GM23338 (cell line): ENCODE data around the gene ELFN1.
A peak's percentile ranks its signal among the peaks of the same experiment; 100 is the strongest.
"Not testable (repeated sequence)": the region's sequence is repeated elsewhere in the genome, so short reads cannot be mapped to it uniquely, and the experiment has no call there.

Experiments used
- EZH2 ChIP-seq: fragments of 200-600 bp; sonication (generic); IDR thresholded peaks from one replicate; pipeline ENCODE4 v1.8.0; 2017; ENCODE audit warnings: antibody characterized with exemption, mild to moderate bottlenecking, low read depth; ENCODE audit not compliant: unreplicated experiment
- EZH2phosphoT487 ChIP-seq: fragments of 200-600 bp; sonication (generic); IDR thresholded peaks from one replicate; pipeline ENCODE4 v1.8.1; 2018; ENCODE audit warnings: antibody characterized with exemption; ENCODE audit not compliant: unreplicated experiment
- POLR2AphosphoS5 ChIP-seq: IDR thresholded peaks from 2 replicates; pipeline ENCODE4 v1.6.1; 2016; ENCODE audit warnings: antibody characterized with exemption, low read depth
- STAT1 ChIP-seq: IDR thresholded peaks from one replicate; pipeline ENCODE4 v1.6.1; 2016; ENCODE audit warnings: antibody characterized with exemption; ENCODE audit not compliant: unreplicated experiment
- ZNF114 ChIP-seq: fragments of 250-450 bp; sonication (Bioruptor Pico); IDR thresholded peaks from 2 replicates; pipeline ENCODE4 v1.5.0; 2020; ENCODE audit warnings: mild to moderate bottlenecking, moderate library complexity
- TF ChIP-seq, protein P1 (sequence below), 2 experiments: fragments of 200-600 bp in 1 of 2; sonication (generic) in 1 of 2; conservative IDR thresholded peaks; 2 replicates each; pipeline versions ENCODE4 v1.5.1 to v1.6.1; 2016 to 2017; ENCODE audit warnings: antibody characterized with exemption in 2 of 2, low read depth in 2 of 2, mild to moderate bottlenecking in 2 of 2, moderate library complexity in 1 of 2
- TF ChIP-seq, protein P2 (sequence below): IDR thresholded peaks from one replicate; pipeline ENCODE4 v1.6.1; 2018; ENCODE audit warnings: antibody characterized with exemption; ENCODE audit not compliant: unreplicated experiment
- TF ChIP-seq, protein P3 (sequence below): fragments of 250-450 bp; sonication (Bioruptor Pico); IDR thresholded peaks from 2 replicates; pipeline ENCODE4 v1.5.0; 2020; ENCODE audit warnings: mild to moderate bottlenecking, moderate library complexity
- TF ChIP-seq, protein P4 (sequence below): IDR thresholded peaks from 2 replicates; pipeline ENCODE4 v1.6.1; 2016; ENCODE audit warnings: antibody characterized with exemption

DNA sequence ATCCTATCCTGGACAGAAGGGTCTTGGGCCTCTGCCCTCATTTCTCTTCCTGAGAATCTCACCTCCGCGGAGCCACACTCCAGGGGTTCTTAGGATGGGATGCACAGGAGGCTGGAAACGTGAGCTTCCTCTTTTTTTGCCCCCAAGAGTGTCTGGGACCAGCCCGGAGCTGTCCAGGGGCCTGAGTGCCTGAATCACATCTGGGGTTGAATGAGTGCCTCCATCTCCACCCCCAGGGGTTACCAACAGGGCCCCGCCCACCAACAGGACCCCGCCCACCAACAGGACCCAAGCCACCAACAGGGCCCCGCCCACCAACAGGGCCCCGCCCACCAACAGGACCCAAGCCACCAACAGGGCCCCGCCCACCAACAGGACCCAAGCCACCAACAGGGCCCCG is 48.8 kb downstream of the ELFN1 start:
- not testable (repeated sequence) for TF ChIP-seq POLR2AphosphoS5, EZH2phosphoT487, EZH2, ZNF114, STAT1
- TF ChIP-seq, protein P1, sequence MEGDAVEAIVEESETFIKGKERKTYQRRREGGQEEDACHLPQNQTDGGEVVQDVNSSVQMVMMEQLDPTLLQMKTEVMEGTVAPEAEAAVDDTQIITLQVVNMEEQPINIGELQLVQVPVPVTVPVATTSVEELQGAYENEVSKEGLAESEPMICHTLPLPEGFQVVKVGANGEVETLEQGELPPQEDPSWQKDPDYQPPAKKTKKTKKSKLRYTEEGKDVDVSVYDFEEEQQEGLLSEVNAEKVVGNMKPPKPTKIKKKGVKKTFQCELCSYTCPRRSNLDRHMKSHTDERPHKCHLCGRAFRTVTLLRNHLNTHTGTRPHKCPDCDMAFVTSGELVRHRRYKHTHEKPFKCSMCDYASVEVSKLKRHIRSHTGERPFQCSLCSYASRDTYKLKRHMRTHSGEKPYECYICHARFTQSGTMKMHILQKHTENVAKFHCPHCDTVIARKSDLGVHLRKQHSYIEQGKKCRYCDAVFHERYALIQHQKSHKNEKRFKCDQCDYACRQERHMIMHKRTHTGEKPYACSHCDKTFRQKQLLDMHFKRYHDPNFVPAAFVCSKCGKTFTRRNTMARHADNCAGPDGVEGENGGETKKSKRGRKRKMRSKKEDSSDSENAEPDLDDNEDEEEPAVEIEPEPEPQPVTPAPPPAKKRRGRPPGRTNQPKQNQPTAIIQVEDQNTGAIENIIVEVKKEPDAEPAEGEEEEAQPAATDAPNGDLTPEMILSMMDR (conservative IDR thresholded peaks at IDR 0.05; ENCODE audit: low read depth in 2 of 2), result not testable (repeated sequence)
- TF ChIP-seq, protein P2, sequence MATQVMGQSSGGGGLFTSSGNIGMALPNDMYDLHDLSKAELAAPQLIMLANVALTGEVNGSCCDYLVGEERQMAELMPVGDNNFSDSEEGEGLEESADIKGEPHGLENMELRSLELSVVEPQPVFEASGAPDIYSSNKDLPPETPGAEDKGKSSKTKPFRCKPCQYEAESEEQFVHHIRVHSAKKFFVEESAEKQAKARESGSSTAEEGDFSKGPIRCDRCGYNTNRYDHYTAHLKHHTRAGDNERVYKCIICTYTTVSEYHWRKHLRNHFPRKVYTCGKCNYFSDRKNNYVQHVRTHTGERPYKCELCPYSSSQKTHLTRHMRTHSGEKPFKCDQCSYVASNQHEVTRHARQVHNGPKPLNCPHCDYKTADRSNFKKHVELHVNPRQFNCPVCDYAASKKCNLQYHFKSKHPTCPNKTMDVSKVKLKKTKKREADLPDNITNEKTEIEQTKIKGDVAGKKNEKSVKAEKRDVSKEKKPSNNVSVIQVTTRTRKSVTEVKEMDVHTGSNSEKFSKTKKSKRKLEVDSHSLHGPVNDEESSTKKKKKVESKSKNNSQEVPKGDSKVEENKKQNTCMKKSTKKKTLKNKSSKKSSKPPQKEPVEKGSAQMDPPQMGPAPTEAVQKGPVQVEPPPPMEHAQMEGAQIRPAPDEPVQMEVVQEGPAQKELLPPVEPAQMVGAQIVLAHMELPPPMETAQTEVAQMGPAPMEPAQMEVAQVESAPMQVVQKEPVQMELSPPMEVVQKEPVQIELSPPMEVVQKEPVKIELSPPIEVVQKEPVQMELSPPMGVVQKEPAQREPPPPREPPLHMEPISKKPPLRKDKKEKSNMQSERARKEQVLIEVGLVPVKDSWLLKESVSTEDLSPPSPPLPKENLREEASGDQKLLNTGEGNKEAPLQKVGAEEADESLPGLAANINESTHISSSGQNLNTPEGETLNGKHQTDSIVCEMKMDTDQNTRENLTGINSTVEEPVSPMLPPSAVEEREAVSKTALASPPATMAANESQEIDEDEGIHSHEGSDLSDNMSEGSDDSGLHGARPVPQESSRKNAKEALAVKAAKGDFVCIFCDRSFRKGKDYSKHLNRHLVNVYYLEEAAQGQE, result peak; percentile 61
- TF ChIP-seq, protein P3, sequence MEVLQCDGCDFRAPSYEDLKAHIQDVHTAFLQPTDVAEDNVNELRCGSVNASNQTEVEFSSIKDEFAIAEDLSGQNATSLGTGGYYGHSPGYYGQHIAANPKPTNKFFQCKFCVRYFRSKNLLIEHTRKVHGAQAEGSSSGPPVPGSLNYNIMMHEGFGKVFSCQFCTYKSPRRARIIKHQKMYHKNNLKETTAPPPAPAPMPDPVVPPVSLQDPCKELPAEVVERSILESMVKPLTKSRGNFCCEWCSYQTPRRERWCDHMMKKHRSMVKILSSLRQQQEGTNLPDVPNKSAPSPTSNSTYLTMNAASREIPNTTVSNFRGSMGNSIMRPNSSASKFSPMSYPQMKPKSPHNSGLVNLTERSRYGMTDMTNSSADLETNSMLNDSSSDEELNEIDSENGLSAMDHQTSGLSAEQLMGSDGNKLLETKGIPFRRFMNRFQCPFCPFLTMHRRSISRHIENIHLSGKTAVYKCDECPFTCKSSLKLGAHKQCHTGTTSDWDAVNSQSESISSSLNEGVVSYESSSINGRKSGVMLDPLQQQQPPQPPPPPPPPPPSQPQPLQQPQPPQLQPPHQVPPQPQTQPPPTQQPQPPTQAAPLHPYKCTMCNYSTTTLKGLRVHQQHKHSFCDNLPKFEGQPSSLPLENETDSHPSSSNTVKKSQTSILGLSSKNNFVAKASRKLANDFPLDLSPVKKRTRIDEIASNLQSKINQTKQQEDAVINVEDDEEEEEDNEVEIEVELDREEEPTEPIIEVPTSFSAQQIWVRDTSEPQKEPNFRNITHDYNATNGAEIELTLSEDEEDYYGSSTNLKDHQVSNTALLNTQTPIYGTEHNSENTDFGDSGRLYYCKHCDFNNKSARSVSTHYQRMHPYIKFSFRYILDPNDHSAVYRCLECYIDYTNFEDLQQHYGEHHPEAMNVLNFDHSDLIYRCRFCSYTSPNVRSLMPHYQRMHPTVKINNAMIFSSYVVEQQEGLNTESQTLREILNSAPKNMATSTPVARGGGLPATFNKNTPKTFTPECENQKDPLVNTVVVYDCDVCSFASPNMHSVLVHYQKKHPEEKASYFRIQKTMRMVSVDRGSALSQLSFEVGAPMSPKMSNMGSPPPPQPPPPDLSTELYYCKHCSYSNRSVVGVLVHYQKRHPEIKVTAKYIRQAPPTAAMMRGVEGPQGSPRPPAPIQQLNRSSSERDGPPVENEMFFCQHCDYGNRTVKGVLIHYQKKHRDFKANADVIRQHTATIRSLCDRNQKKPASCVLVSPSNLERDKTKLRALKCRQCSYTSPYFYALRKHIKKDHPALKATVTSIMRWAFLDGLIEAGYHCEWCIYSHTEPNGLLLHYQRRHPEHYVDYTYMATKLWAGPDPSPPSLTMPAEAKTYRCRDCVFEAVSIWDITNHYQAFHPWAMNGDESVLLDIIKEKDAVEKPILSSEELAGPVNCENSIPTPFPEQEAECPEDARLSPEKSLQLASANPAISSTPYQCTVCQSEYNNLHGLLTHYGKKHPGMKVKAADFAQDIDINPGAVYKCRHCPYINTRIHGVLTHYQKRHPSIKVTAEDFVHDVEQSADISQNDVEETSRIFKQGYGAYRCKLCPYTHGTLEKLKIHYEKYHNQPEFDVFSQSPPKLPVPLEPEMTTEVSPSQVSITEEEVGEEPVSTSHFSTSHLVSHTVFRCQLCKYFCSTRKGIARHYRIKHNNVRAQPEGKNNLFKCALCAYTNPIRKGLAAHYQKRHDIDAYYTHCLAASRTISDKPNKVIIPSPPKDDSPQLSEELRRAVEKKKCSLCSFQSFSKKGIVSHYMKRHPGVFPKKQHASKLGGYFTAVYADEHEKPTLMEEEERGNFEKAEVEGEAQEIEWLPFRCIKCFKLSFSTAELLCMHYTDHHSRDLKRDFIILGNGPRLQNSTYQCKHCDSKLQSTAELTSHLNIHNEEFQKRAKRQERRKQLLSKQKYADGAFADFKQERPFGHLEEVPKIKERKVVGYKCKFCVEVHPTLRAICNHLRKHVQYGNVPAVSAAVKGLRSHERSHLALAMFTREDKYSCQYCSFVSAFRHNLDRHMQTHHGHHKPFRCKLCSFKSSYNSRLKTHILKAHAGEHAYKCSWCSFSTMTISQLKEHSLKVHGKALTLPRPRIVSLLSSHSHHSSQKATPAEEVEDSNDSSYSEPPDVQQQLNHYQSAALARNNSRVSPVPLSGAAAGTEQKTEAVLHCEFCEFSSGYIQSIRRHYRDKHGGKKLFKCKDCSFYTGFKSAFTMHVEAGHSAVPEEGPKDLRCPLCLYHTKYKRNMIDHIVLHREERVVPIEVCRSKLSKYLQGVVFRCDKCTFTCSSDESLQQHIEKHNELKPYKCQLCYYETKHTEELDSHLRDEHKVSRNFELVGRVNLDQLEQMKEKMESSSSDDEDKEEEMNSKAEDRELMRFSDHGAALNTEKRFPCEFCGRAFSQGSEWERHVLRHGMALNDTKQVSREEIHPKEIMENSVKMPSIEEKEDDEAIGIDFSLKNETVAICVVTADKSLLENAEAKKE (CRISPR knock-in tag), result not testable (repeated sequence)
- TF ChIP-seq, protein P4, sequence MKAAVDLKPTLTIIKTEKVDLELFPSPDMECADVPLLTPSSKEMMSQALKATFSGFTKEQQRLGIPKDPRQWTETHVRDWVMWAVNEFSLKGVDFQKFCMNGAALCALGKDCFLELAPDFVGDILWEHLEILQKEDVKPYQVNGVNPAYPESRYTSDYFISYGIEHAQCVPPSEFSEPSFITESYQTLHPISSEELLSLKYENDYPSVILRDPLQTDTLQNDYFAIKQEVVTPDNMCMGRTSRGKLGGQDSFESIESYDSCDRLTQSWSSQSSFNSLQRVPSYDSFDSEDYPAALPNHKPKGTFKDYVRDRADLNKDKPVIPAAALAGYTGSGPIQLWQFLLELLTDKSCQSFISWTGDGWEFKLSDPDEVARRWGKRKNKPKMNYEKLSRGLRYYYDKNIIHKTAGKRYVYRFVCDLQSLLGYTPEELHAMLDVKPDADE, result not testable (repeated sequence)
